IPS-NIHi7 (cell line): ENCODE results near the gene CISTR.
"Not testable (repeated sequence)": the region's sequence is repeated elsewhere in the genome, so short reads cannot be mapped to it uniquely, and the experiment has no call there.

Experiments
- DNase-seq: peaks from one replicate; pipeline ENCODE4 v3.0.0; 2012; ENCODE audit warnings: mixed read lengths; ENCODE audit errors: extremely low spot score

CISTR gene

DNA sequence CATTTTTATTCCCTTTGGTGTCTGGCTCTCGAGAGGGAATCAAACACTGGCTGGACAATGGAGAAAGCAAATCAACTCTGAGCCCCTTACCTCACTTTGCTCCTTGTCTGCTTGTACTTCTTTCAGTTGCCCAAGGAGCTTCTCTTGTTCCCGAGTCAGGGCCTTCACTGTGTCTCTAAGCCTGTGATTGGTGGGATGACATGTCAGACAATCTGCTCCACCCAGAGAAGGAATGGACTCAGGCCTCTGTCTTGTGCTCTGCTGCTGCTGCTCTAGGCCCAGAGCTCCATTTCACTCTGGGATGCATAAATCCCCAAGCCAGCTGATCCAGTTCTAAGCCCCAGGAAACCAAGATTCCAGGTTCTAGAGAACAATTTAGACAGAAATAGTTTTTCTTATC is 32.1 kb downstream of the CISTR start:
- peak; percentile 49 for DNase-seq

GRCh38 chr12:53718567-53718966 is 33.2 kb downstream of the CISTR start:
- not testable (repeated sequence) for DNase-seq

- no peak for DNase-seq
Observed at GRCh38 chr12:53717319-53717718, 34.5 kb downstream of the CISTR start.

DNA sequence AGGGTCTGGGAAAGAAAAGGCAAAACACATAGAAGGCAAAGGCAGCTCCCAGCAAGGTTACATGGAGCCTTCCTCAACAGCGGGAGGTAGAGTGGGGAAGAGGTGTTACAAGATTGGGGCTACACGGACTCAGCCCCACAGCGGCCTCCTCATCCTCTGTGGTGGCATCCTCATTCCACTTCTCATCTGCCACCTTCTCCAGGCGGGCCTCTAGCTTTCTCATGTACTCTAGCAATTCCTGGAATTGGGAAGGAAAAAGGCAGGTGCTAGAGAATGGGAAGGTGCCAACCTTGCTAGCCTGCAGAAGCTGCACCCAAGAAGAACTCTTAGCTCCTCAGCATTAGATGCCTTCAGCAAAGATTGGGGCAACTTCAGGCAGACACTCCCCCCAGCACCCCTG is 37.8 kb downstream of the CISTR start:
- no peak for DNase-seq

DNA sequence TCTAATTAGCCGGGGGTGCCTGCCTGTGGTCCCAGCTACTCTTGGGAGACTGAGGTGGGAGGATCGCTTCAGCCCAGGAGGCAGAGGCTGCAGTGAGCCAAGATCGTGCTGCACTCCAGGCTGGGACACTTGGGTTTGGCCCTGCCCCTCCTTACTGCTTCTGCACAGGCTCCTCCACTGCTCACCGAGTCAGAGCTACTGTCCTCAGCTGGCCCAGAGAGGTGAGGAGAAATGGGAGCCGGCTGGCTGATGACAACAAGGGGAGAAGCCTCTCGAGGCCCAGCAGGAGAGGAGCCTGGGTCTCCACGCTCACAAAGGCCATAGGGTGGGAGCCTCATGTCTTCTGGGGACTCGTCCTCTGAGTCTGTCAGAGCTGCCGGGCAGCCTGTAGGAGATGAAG is 38.3 kb downstream of the CISTR start:
- no peak for DNase-seq

DNA sequence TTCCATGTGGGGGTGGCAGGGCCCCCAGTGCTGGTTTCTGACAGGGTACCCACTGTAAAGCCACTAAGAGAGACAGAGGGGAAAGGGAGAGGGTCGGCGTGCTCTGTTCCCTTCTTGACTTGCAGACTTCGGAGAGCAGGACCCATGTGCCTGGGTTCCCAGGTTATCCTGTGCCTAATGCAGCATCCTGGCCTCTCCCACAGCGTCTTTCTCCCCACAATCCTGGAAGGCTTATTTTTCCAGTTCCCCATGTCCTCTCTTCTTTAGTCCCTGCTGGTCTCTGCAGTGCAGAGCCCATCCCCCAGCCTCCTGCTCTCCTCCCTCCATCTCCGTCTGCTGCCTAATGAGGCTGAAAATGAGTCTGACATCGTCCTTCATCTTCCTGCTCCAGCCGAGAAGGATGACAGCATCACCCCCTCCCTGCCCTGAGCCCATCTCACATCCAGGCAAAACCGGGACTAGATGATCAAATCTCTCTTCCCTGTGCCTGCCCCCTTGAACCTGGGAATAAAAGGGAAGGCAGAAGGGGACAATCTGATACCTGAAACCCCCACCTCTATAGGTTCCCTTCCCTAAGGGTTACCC is 39.6 kb downstream of the CISTR start:
- no peak for DNase-seq

DNA sequence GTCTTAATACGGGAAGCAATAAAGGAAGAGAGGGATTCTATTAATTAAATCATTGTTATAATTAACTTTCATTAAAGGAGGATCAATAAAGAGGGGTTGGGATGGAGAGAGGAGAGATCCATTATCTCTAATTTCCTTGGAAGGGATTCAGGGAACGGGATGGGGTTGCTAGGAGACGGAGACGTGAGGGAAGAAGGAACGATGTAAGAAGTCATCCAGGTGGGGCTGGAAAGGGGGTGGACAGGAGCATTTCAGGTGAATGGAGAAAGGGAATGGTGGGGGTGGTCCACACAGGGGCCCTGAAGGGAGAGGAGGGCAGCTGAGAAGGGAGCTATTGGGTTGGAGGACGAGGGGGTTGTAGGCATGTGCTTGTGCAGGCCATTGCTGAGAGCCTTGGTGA is 41.7 kb downstream of the CISTR start:
- no peak for DNase-seq

- DNase-seq = no peak
Observed at GRCh38 chr12:53709671-53710070, 42.1 kb downstream of the CISTR start.

DNA sequence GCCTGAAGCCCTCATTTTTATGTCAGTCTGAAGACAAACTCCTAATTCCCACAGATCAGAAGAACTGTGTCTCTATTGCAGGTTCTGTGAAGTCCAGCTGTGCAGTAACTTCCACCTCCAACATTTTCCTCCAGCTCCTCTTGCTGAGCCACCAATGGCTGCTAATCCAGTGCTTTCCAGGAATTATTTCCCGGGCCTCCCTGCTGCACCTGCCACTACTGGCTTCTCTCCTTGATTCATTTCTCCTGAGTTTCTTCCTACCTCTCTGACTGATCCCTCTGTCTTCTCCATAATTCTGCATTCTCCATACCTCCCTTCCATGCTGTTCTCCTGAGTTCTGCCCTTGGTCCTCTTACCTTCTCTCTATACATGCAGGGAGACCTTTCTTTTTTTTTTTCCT is 45.7 kb downstream of the CISTR start:
- DNase-seq = no peak

DNA sequence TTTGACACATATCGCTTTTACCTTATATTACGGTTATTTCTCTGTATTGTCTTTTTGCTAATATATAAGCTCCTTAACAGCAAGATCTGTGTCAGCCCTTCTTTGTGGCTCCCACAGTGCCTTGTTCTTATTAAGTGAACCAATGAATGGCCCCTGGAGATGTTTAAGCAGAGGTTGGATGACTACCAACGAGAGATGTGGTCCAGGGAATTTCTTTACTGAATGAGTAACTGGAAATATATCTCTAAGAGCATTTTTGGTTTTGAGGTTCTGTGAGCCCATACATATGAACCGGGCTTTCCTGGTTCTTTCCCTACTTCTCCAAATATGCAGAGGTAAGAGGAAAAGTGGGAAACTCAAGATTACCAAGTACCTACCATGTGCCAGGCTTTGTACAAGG is 48.0 kb downstream of the CISTR start:
- no peak for DNase-seq

- DNase-seq = peak; percentile 84
Observed at GRCh38 chr12:53701518-53702264, 50.1 kb downstream of the CISTR start.

DNA sequence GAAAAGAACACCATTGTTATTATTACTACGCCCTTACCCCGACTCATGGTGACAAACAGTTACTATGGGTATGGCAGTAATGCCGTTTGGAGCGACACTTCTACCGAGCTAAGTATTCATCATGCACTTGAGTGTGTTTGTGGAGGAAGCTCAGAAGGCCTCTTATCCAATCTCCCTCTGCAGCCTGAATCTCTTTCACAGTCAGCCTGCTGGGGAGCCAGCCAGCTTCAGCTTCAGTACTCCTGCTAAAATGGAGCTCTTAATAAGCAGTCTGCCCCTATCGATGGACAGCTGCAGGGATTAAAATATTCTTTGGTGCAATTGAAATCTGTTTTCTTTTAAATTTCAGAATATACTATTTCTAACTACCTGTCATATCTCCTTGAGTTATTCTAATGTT is 51.2 kb downstream of the CISTR start:
- DNase-seq = no peak

DNA sequence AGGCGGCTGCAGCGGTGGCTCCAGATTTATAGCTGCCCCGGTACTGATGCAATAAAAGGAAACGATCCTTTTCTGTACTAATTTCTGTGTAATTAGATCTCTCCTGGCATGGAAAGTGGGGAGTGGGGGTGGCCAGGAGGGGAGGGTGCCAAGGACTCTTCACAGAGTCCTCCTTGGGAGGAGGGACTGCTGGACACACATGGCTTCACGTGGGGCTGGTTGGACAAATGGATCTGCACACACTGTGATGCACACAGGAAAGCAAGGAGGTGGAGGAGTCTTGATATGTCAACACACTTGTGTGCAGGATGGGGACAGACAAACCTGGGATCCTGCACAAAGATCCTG is 52.1 kb downstream of the CISTR start:
- no peak for DNase-seq

DNA sequence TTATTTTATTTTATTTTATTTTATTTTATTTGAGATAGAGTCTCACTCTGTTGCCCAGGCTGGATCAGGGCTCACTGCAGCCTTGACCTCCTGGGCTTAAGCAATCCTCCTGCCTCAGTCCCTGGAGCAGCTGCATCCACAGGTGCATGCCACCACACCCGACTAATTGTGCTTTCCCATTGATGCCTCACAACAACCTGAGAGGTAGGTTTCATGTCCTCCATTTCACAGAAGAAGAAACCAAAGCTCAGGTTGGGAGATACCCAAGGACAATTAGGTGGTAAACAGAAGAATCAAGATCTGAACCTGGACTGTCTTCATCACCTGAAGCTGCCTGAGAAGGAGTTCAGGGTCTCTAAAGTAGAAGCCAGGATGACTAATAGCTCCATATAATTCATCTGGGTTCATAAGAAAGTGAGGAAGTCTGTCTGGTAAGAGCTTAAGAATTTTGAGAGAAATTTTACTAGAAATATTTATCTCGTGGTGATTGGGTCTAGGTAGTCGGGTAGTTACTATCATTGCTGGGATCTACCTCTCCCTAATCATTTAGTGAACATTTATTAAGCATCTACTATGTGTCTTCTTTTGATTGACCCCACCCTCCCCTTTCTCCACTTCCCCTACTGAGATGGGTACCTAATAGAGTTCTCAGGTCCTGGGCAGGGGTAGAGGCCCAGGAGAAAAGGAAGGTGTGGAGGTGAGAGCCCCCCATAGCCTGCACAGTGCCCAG is 52.7 kb downstream of the CISTR start:
- no peak for DNase-seq

- DNase-seq = no peak
Observed at GRCh38 chr12:53696655-53697331, 55.0 kb downstream of the CISTR start.
